H1 (cell line): ENCODE measurements around the gene ACSL3. TPM values are rescaled to one million over a fixed set of nuclear protein-coding genes. Genes with fewer than 3 reads are reported as not detected.

Experiments
- CTCF ChIA-PET: fragments of 300-600 bp; sonication (Branson Sonifier 250); formaldehyde crosslinking; loops from one replicate; lab custom pipeline; 2021; ENCODE audit not compliant: partially characterized antibody; lab: Charles Lee
- POLR2A ChIA-PET: fragments of 300-600 bp; sonication (Branson Sonifier 250); formaldehyde crosslinking; loops from one replicate; lab custom pipeline; 2021; ENCODE audit warnings: inconsistent platforms; ENCODE audit not compliant: partially characterized antibody; lab: Charles Lee
- DNase-seq, 2 experiments: peaks; one replicate each; pipeline versions ENCODE4 v3.0.0 to v3.0.0-alpha.2; 2010 to 2022; ENCODE audit warnings: low spot score in 2 of 2, low read depth in 1 of 2, mixed read lengths in 1 of 2
- FAIRE-seq: peaks from 2 replicates; lab custom pipeline; 2011; peaks lifted over from hg19 to GRCh38; lab: Jason Lieb, UNC
- H2AFZ ChIP-seq: 2 replicates; pipeline ENCODE4 v1.8.1; 2012; ENCODE audit warnings: low read length, inconsistent platforms
- H2AK5ac ChIP-seq: 2 replicates; pipeline ENCODE4 v1.6.1; 2013; ENCODE audit warnings: low read depth, low read length
- H2BK120ac ChIP-seq: replicated peaks from 2 replicates; pipeline ENCODE3; 2013; ENCODE audit warnings: low read depth, low read length, inconsistent platforms
- H2BK12ac ChIP-seq: 2 replicates; pipeline ENCODE4 v1.6.1; 2013; ENCODE audit warnings: low read depth, low read length
- H2BK15ac ChIP-seq: 2 replicates; pipeline ENCODE4 v1.6.1; 2013; ENCODE audit warnings: low read length
- H2BK20ac ChIP-seq: 2 replicates; pipeline ENCODE4 v1.6.1; 2013; ENCODE audit warnings: low read length
- H2BK5ac ChIP-seq: 2 replicates; pipeline ENCODE4 v1.6.1; 2013; ENCODE audit warnings: low read depth, low read length
- H3K14ac ChIP-seq: 2 replicates; pipeline ENCODE4 v1.6.1; 2013; ENCODE audit warnings: inconsistent platforms; ENCODE audit not compliant: insufficient read length
- H3K18ac ChIP-seq: 2 replicates; pipeline ENCODE4 v1.6.1; 2013; ENCODE audit warnings: low read length; ENCODE audit errors: extremely low read depth
- H3K23ac ChIP-seq: 2 replicates; pipeline ENCODE4 v1.6.1; 2013; ENCODE audit warnings: inconsistent platforms; ENCODE audit not compliant: insufficient read length
- H3K23me2 ChIP-seq: 2 replicates; pipeline ENCODE4 v1.6.1; 2013; ENCODE audit warnings: low read depth, low read length
- H3K27ac ChIP-seq: 2 replicates; pipeline ENCODE4 v1.6.1; 2011; ENCODE audit warnings: low read depth, low read length, inconsistent platforms
- H3K27me3 ChIP-seq, 4 experiments: replicated peaks in 1 of 4; 1 replicate in 1 of 4; 2 replicates in 3 of 4; pipeline versions ENCODE4 v1.6.1 to v1.8.1; 2011 to 2013; ENCODE audit warnings: low read length in 3 of 4, mild to moderate bottlenecking in 3 of 4, inconsistent platforms in 2 of 4, mixed read lengths in 2 of 4, moderate library complexity in 1 of 4; ENCODE audit not compliant: control insufficient read depth in 3 of 4, insufficient read depth in 3 of 4; ENCODE audit errors: extremely low read depth in 1 of 4
- H3K36me3 ChIP-seq, 4 experiments: 2 replicates each; pipeline versions ENCODE4 v1.6.1 to v1.8.1; 2011 to 2013; ENCODE audit warnings: mild to moderate bottlenecking in 4 of 4, low read length in 3 of 4, moderate library complexity in 2 of 4, control low read depth in 1 of 4, inconsistent platforms in 1 of 4; ENCODE audit not compliant: insufficient read depth in 4 of 4, control insufficient read depth in 2 of 4
- H3K4ac ChIP-seq: replicated peaks from 2 replicates; pipeline ENCODE3; 2013; ENCODE audit warnings: low read length, low read depth, mixed read lengths, inconsistent platforms; ENCODE audit not compliant: insufficient read length
- H3K4me1 ChIP-seq, 4 experiments: replicated peaks in 1 of 4; 1 replicate in 1 of 4; 2 replicates in 3 of 4; pipeline versions ENCODE4 v1.6.1 to v1.8.1; 2011 to 2013; ENCODE audit warnings: low read length in 3 of 4, inconsistent platforms in 2 of 4, mixed read lengths in 1 of 4; ENCODE audit not compliant: insufficient read depth in 4 of 4, control insufficient read depth in 3 of 4
- H3K4me2 ChIP-seq, 2 experiments: 2 replicates each; pipeline versions ENCODE4 v1.6.1 to v1.8.1; 2011 to 2013; ENCODE audit warnings: low read depth in 2 of 2, low read length in 2 of 2, control low read depth in 1 of 2, inconsistent platforms in 1 of 2, mild to moderate bottlenecking in 1 of 2; ENCODE audit not compliant: insufficient read depth in 1 of 2
- H3K4me3 ChIP-seq, 4 experiments: fragments of 200-600, 300-600 bp in 1 of 4; sonication (generic), shearing (Covaris generic), sonication (Bioruptor Twin) in 1 of 4; 2 replicates each; pipeline versions ENCODE4 v1.5.1 to v1.8.1; 2011 to 2016; ENCODE audit warnings: low read length in 4 of 4, low read depth in 3 of 4, control low read depth in 2 of 4, inconsistent platforms in 2 of 4, mild to moderate bottlenecking in 2 of 4, mixed read lengths in 1 of 4, moderate library complexity in 1 of 4; ENCODE audit not compliant: insufficient read depth in 2 of 4; ENCODE audit errors: extremely low read depth in 1 of 4
- H3K56ac ChIP-seq: replicated peaks from 2 replicates; pipeline ENCODE3; 2013; ENCODE audit warnings: low read depth, mild to moderate bottlenecking, mixed read lengths, low read length, inconsistent platforms; ENCODE audit not compliant: insufficient read length
- H3K79me1 ChIP-seq: 2 replicates; pipeline ENCODE4 v1.6.1; 2013; ENCODE audit warnings: low read depth, low read length, control low read depth
- H3K79me2 ChIP-seq, 2 experiments: 2 replicates each; pipeline versions ENCODE4 v1.6.1 to v1.8.1; 2012 to 2013; ENCODE audit warnings: low read length in 2 of 2, mild to moderate bottlenecking in 2 of 2, inconsistent platforms in 1 of 2; ENCODE audit not compliant: insufficient read depth in 2 of 2, control insufficient read depth in 1 of 2
- H3K9ac ChIP-seq, 4 experiments: replicated peaks in 1 of 4; 1 replicate in 1 of 4; 2 replicates in 3 of 4; pipeline versions ENCODE4 v1.6.1 to v1.8.1; 2011 to 2013; ENCODE audit warnings: low read depth in 3 of 4, low read length in 3 of 4, control low read depth in 2 of 4, mild to moderate bottlenecking in 2 of 4, moderate library complexity in 2 of 4, inconsistent platforms in 1 of 4; ENCODE audit errors: extremely low read depth in 1 of 4
- H3K9me3 ChIP-seq, 2 experiments: 2 replicates each; pipeline versions ENCODE4 v1.6.1 to v1.8.1; 2012 to 2013; ENCODE audit warnings: mild to moderate bottlenecking in 2 of 2, moderate library complexity in 2 of 2, control low read depth in 1 of 2, inconsistent platforms in 1 of 2, low read depth in 1 of 2, low read length in 1 of 2, mixed read lengths in 1 of 2; ENCODE audit not compliant: insufficient read depth in 2 of 2
- H4K20me1 ChIP-seq, 2 experiments: replicated peaks in 1 of 2; 2 replicates each; pipeline versions ENCODE3 to v1.8.1; 2011 to 2013; ENCODE audit warnings: inconsistent platforms in 2 of 2, low read length in 2 of 2, mild to moderate bottlenecking in 1 of 2; ENCODE audit not compliant: insufficient read depth in 2 of 2, control insufficient read depth in 1 of 2
- H4K5ac ChIP-seq: 2 replicates; pipeline ENCODE4 v1.6.1; 2013; ENCODE audit warnings: low read length, low read depth, mixed read lengths, inconsistent platforms; ENCODE audit not compliant: insufficient read length
- H4K8ac ChIP-seq: 2 replicates; pipeline ENCODE4 v1.8.0; 2013; ENCODE audit warnings: mild to moderate bottlenecking, moderate library complexity, low read length, inconsistent platforms; ENCODE audit not compliant: insufficient read depth; ENCODE audit errors: extremely low read depth
- H4K91ac ChIP-seq: replicated peaks from 2 replicates; pipeline ENCODE3; 2013; ENCODE audit warnings: low read length, mixed read lengths, inconsistent platforms; ENCODE audit not compliant: insufficient read length
- EGR1 ChIP-seq: IDR thresholded peaks from 2 replicates; pipeline ENCODE4 v1.6.1; 2011; ENCODE audit warnings: low read depth, low read length, borderline replicate concordance
- RAD21 ChIP-seq, 2 experiments: IDR thresholded peaks in 1 of 2; conservative IDR thresholded peaks in 1 of 2; 2 replicates each; pipeline ENCODE4 v1.6.1; 2011; ENCODE audit warnings: low read depth in 2 of 2, low read length in 2 of 2, improper control_type of control experiment in 1 of 2, inconsistent platforms in 1 of 2, mild to moderate bottlenecking in 1 of 2, moderate library complexity in 1 of 2
- RBBP5 ChIP-seq: IDR thresholded peaks from 2 replicates; pipeline ENCODE4 v1.7.1; 2012; ENCODE audit warnings: low read depth, mild to moderate bottlenecking, inconsistent platforms, low read length, moderate library complexity, borderline replicate concordance
- WGBS, 2 experiments: shearing (Covaris generic) in 1 of 2; methylation state at CpG; one replicate each; pipeline versions ENCODE4 v1.1.6 to v1.1.7; 2013 to 2015; ENCODE audit warnings: low lambda C conversion rate in 2 of 2, mixed read lengths in 2 of 2, inconsistent platforms in 1 of 2, low coverage in 1 of 2, missing lambda C conversion rate in 1 of 2; ENCODE audit not compliant: insufficient replicate concordance in 2 of 2, insufficient coverage in 1 of 2, insufficient read length in 1 of 2; ENCODE audit errors: extremely low coverage in 1 of 2, missing lambda C conversion rate in 1 of 2; 5-methylcytosine and 5-hydroxymethylcytosine counted together
- polyA plus RNA-seq, 7 experiments: library from polyadenylated mRNA; depleted of rRNA in 3 of 7; stranded (reverse) in 5 of 7; unstranded in 2 of 7; fragments of >200 nt in 5 of 7; fragments of 200-250 nt in 2 of 7; gene quantifications; 1 replicate in 5 of 7; 2 replicates in 1 of 7; 4 replicates in 1 of 7; pipeline versions ENCODE4 v1.2.1 to v1.2.3, GENCODE V29; 2011 to 2013; ENCODE audit warnings: missing spikeins in 2 of 7, mixed read lengths in 2 of 7
- total RNA-seq: library from RNA; stranded (reverse); fragmentation: NEBNext Ultra II Directional; extraction: Animal tissue kit (Norgen Biotek cat#: 25700); gene quantifications from 2 replicates; pipeline ENCODE4 v1.2.1, GENCODE V29; 2021

ACSL3 gene
- total and polyA plus RNA-seq, 2 of the 8 experiments (the other 6 are each of a cell fraction or from before 2014, with no cell fraction given) = 37.5 to 98.1 TPM

- H2BK120ac ChIP-seq = no peak overlapping the region
- H4K5ac ChIP-seq = no peak overlapping the region
- no peaks in the 10 kb centered on the region for H3K4me1 ChIP-seq
- H2BK5ac ChIP-seq = no peak overlapping the region
- H4K91ac ChIP-seq = no peak overlapping the region
- H3K9me3 ChIP-seq = no peaks in the 10 kb centered on the region
- H3K14ac ChIP-seq = no peak overlapping the region
- H3K23me2 ChIP-seq = no peaks in the 10 kb centered on the region
- WGBS, 2 experiments = 83% methylated on average over 3 of the region's 3 CpGs; no CpG with 5 or more reads in 1 of the 2 experiments
- TF ChIP-seq RBBP5 (no peak), EGR1 (no peak), RAD21 (IDR thresholded peaks at IDR 0.05 in 1 of 2, conservative IDR thresholded peaks at IDR 0.05 in 1 of 2; ENCODE audit: low read depth in 2 of 2, low read length in 2 of 2) (no peak)
- H3K4me2 ChIP-seq = no peak overlapping the region
- POLR2A ChIA-PET = no interaction called here
- no peak overlapping the region for H3K18ac ChIP-seq
- FAIRE-seq (no peak), DNase-seq (no peak)
- no peaks in the 10 kb centered on the region for H4K20me1 ChIP-seq
- H2BK20ac ChIP-seq = no peak overlapping the region
- H2AK5ac ChIP-seq = no peak overlapping the region
- CTCF ChIA-PET = interaction anchor here (1.7 to 1.8 kb wide), 2 partner anchors 11 to 12 kb away, joined by 4 to 8 read pairs; no protein-coding TSS in a partner anchor
- no peaks in the 10 kb centered on the region for H3K79me2 ChIP-seq
- no peak overlapping the region for H2BK12ac ChIP-seq
- H2BK15ac ChIP-seq = no peak overlapping the region
- H4K8ac ChIP-seq = no peak overlapping the region
- H3K9ac ChIP-seq = no peak overlapping the region
- no peak overlapping the region for H2AFZ ChIP-seq
- H3K23ac ChIP-seq = no peak overlapping the region
- no peak overlapping the region for H3K56ac ChIP-seq
- no peak overlapping the region for H3K4ac ChIP-seq
- H3K27me3 ChIP-seq = peaks cover 0 to 3% (median 0%) of the 10 kb centered on the region in 4 experiments; a peak in 1 of 7 replicates
- no peak overlapping the region for H3K27ac ChIP-seq
- H3K79me1 ChIP-seq = no peaks in the 10 kb centered on the region
- H3K4me3 ChIP-seq = no peak overlapping the region
- no peaks in the 10 kb centered on the region for H3K36me3 ChIP-seq
These were observed 108.7 kb downstream of the ACSL3 start for GRCh38 chr2:222969491-222969890.
